GM23248 (cell line): Measurements from ENCODE around the gene KIAA1614. TPM values are rescaled to one million over a fixed set of nuclear protein-coding genes. Genes with fewer than 3 reads are reported as not detected.

Experiments used
- DNase-seq: peaks from one replicate; pipeline ENCODE4 v3.0.0-alpha.2; 2015
- H2AFZ ChIP-seq: fragments of 200-600 bp; sonication (generic); 2 replicates; pipeline ENCODE4 v1.6.1; 2016; ENCODE audit warnings: antibody characterized with exemption
- H3F3A ChIP-seq: fragments of 200-600 bp; sonication (generic); 2 replicates; pipeline ENCODE4 v1.6.1; 2016; ENCODE audit warnings: mild to moderate bottlenecking, antibody characterized with exemption, mixed run types; ENCODE audit not compliant: insufficient read depth
- H3K27ac ChIP-seq: fragments of 200-600 bp; sonication (generic); 2 replicates; pipeline ENCODE4 v1.5.1; 2016; ENCODE audit warnings: mild to moderate bottlenecking
- H3K27me3 ChIP-seq: fragments of 200-600 bp; sonication (generic); replicated peaks from 2 replicates; pipeline ENCODE4 v1.6.1; 2016; ENCODE audit warnings: mild to moderate bottlenecking; ENCODE audit not compliant: insufficient read depth
- H3K36me3 ChIP-seq: fragments of 200-600 bp; sonication (generic); 2 replicates; pipeline ENCODE4 v1.6.1; 2016; ENCODE audit warnings: low read depth, mild to moderate bottlenecking
- H3K4me1 ChIP-seq: fragments of 200-600 bp; sonication (generic); 2 replicates; pipeline ENCODE4 v1.6.1; 2016; ENCODE audit warnings: mild to moderate bottlenecking; ENCODE audit not compliant: insufficient read depth
- H3K4me2 ChIP-seq: fragments of 200-600 bp; sonication (generic); one replicate; pipeline ENCODE4 v1.6.1; 2016; ENCODE audit warnings: mild to moderate bottlenecking; ENCODE audit not compliant: unreplicated experiment
- H3K4me3 ChIP-seq: fragments of 200-600 bp; sonication (generic); 2 replicates; pipeline ENCODE4 v1.5.1; 2016; ENCODE audit warnings: mild to moderate bottlenecking
- H3K79me2 ChIP-seq: fragments of 200-600 bp; sonication (generic); 2 replicates; pipeline ENCODE4 v1.6.1; 2016; ENCODE audit warnings: mild to moderate bottlenecking; ENCODE audit not compliant: insufficient read depth
- H3K9ac ChIP-seq: fragments of 200-600 bp; sonication (generic); 2 replicates; pipeline ENCODE4 v1.6.1; 2016; ENCODE audit warnings: mild to moderate bottlenecking
- H3K9me2 ChIP-seq: fragments of 200-600 bp; sonication (generic); 2 replicates; pipeline ENCODE4 v1.6.1; 2016; ENCODE audit warnings: mixed run types, mild to moderate bottlenecking, moderate library complexity; ENCODE audit not compliant: insufficient read depth
- H3K9me3 ChIP-seq: fragments of 200-600 bp; sonication (generic); one replicate; pipeline ENCODE4 v1.6.1; 2017; ENCODE audit warnings: low read depth
- H4K20me1 ChIP-seq: fragments of 200-600 bp; sonication (generic); 2 replicates; pipeline ENCODE4 v1.6.0; 2016; ENCODE audit not compliant: insufficient read depth
- EZH2 ChIP-seq: fragments of 200-600 bp; sonication (generic); IDR thresholded peaks from 2 replicates; pipeline ENCODE4 v1.6.1; 2018; ENCODE audit warnings: antibody characterized with exemption, mild to moderate bottlenecking; ENCODE audit not compliant: insufficient read depth, poor library complexity, severe bottlenecking
- EZH2phosphoT487 ChIP-seq: fragments of 200-600 bp; sonication (generic); IDR thresholded peaks from 2 replicates; pipeline ENCODE4 v1.6.1; 2018; ENCODE audit warnings: antibody characterized with exemption, moderate library complexity, mild to moderate bottlenecking, low read depth; ENCODE audit not compliant: insufficient read depth
- WGBS, 2 experiments: methylation state at CpG; one replicate each; pipeline ENCODE4 v1.1.6; 2015 to 2017; ENCODE audit warnings: low lambda C conversion rate in 2 of 2, low coverage in 1 of 2; ENCODE audit errors: missing lambda C conversion rate in 2 of 2; 5-methylcytosine and 5-hydroxymethylcytosine counted together
- in situ Hi-C: fragments of 300-500 bp; cut with MboI; formaldehyde crosslinking; loops from 2 replicates; pipeline ENCODE4 v1.15.0; 2020
- polyA plus RNA-seq: library from polyadenylated mRNA; unstranded; fragments of >200 nt; fragmentation: Nextera tagmentation; extraction: Ambion mirVana; gene quantifications from 2 replicates; pipeline ENCODE4 v1.2.1, GENCODE V29; 2016
- total RNA-seq: library from RNA; depleted of rRNA; stranded (reverse); fragments of >200 nt; shearing (Covaris generic); gene quantifications from 2 replicates; pipeline ENCODE4 v1.2.3, GENCODE V29; 2014

KIAA1614 gene
- total and polyA plus RNA-seq, 2 experiments from 2014 or later = 2.7 to 11.7 TPM

DNA sequence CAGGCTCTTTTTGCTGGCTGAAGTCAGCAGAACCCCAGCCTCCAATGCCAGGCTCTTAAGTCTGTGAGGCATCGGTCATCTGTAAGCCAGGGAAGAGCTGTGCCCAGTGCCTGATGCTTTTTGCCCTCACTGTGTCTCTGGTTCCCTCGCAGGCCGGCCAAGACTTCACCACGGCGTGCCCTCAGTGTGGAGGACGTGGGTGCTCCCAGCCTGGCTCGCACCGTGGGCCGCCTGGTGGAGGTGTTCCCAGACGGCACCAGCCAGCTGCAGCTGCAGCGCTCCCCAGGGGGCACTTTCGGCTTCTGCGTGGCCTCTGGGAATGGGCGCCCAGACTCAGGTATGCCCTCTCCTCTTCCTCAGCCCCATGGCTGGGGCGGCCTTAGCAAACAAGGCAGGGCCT lies 32.5 kb downstream of the KIAA1614 start:
- 97% methylated on average over 11 to 13 of the region's 15 CpGs for WGBS, 2 experiments
- Histone ChIP-seq H3K4me2 (no peak overlapping the region), H3K36me3 (peaks cover 7% of the 10 kb centered on the region; the same call in 1 of the 2 replicates), H3K9me3 (no peaks in the 10 kb centered on the region), H3K9me2 (no peaks in the 10 kb centered on the region), H3K4me3 (no peak overlapping the region), H3F3A (no peaks in the 10 kb centered on the region), H3K79me2 (no peaks in the 10 kb centered on the region), H3K27me3 (no peaks in the 10 kb centered on the region), H3K9ac (no peak overlapping the region), H3K27ac (no peak overlapping the region), H4K20me1 (no peaks in the 10 kb centered on the region), H2AFZ (no peak overlapping the region), H3K4me1 (no peaks in the 10 kb centered on the region)
- no peak for TF ChIP-seq EZH2
- no peak for TF ChIP-seq EZH2phosphoT487
- in situ Hi-C loops = no loop called here
- no peak for DNase-seq

GRCh38 chr1:180945551-180945950 lies 32.9 kb downstream of the KIAA1614 start:
- Histone ChIP-seq H3K36me3 (peaks cover 7% of the 10 kb centered on the region; the same call in 1 of the 2 replicates), H3F3A (no peaks in the 10 kb centered on the region), H4K20me1 (no peaks in the 10 kb centered on the region), H3K79me2 (no peaks in the 10 kb centered on the region), H3K27me3 (no peaks in the 10 kb centered on the region), H3K9me2 (no peaks in the 10 kb centered on the region), H3K27ac (no peak overlapping the region), H3K4me3 (no peak overlapping the region), H2AFZ (no peak overlapping the region), H3K4me2 (no peak overlapping the region), H3K4me1 (no peaks in the 10 kb centered on the region), H3K9ac (no peak overlapping the region), H3K9me3 (no peaks in the 10 kb centered on the region)
- TF ChIP-seq EZH2 (no peak), EZH2phosphoT487 (no peak)
- no peak for DNase-seq
- 98 to 99% methylated on average over 8 of the region's 8 CpGs for WGBS, 2 experiments
- in situ Hi-C loops = no loop called here

- H2AFZ ChIP-seq = no peak overlapping the region
- no peaks in the 10 kb centered on the region for H4K20me1 ChIP-seq
- H3K4me1 ChIP-seq = no peaks in the 10 kb centered on the region
- no peaks in the 10 kb centered on the region for H3K9me2 ChIP-seq
- H3K27me3 ChIP-seq = no peaks in the 10 kb centered on the region
- no peak overlapping the region for H3K27ac ChIP-seq
- no peak overlapping the region for H3K4me2 ChIP-seq
- WGBS, 2 experiments = 67 to 75% methylated on average over 6 to 7 of the region's 7 CpGs
- TF ChIP-seq EZH2 (no peak), EZH2phosphoT487 (no peak)
- no peak overlapping the region for H3K4me3 ChIP-seq
- H3K9ac ChIP-seq = no peak overlapping the region
- peaks cover 7% of the 10 kb centered on the region; the same call in 1 of the 2 replicates for H3K36me3 ChIP-seq
- in situ Hi-C loops = no loop called here
- no peaks in the 10 kb centered on the region for H3K9me3 ChIP-seq
- H3F3A ChIP-seq = no peaks in the 10 kb centered on the region
- no peaks in the 10 kb centered on the region for H3K79me2 ChIP-seq
- DNase-seq = no peak
Observed at GRCh38 chr1:180946056-180946455, 33.4 kb downstream of the KIAA1614 start.

GRCh38 chr1:180946541-180947498 lies 34.1 kb downstream of the KIAA1614 start:
- Histone ChIP-seq H3K9ac (no peak overlapping the region), H4K20me1 (no peaks in the 10 kb centered on the region), H3K4me2 (no peak overlapping the region), H3K9me3 (no peaks in the 10 kb centered on the region), H3K36me3 (peaks cover 7% of the 10 kb centered on the region; the same call in 1 of the 2 replicates), H3K4me1 (no peaks in the 10 kb centered on the region), H3F3A (no peaks in the 10 kb centered on the region), H2AFZ (no peak overlapping the region), H3K79me2 (no peaks in the 10 kb centered on the region), H3K27ac (no peak overlapping the region), H3K4me3 (no peak overlapping the region), H3K9me2 (no peaks in the 10 kb centered on the region), H3K27me3 (no peaks in the 10 kb centered on the region)
- DNase-seq = no peak
- WGBS, 2 experiments = 82 to 86% methylated on average over 18 of the region's 18 CpGs
- TF ChIP-seq EZH2phosphoT487 (no peak), EZH2 (no peak)
- in situ Hi-C loops = no loop called here
